Globus pallidus (tissue), 1 donor: ENCODE measurements around the gene XYLT1.
A peak's percentile ranks its signal among the peaks of the same experiment; 100 is the strongest.

Experiments used
- DNase-seq: peaks from one replicate; pipeline ENCODE4 v3.0.0-alpha.2; 2015; ENCODE audit warnings: low spot score

XYLT1 gene

DNA sequence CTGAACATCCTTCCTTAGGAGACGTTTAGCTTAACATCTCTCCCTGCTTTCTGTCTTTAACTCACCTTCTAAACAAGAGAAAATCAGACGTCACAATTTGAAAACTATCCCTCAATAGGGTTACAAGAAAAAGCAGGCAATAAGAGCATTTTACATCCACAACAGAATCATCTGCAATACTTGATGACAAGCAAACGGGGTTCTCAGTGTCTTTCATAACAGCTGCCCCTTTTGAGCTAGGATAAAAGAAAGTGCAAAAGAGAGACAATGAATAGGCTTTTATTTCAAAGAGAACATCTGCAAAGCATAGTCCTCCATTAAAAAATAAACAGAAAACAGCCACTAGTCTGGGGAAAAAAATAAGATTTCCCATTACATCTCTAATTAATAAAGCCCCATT is 13.2 kb downstream of the XYLT1 start:
- DNase-seq = peak; percentile 77

DNA sequence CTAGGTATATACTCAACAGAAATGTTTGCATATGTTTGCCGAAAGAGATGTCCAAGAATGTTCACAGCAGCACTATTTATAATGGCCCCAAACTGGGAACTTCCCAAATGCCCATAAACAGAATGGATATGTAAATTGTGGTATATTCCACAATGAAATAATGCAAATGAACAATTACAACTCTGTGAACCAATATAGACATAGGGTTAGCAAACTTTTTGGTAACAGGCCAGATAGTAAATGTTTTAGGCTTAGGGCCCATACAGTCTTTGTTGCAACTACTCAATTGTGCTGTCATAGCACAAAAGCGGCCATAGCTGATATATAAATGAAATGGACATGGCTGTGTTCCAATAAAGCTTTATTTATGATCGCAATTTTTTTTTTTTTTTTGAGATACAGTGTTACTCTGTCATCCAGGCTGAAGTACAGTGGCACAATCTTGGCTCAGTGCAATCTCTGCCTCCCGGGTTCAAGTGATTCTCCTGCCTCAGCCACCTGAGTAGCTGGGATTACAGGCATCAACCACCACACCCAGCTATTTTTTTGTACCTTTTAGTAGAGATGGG is 16.5 kb downstream of the XYLT1 start:
- no peak for DNase-seq

DNA sequence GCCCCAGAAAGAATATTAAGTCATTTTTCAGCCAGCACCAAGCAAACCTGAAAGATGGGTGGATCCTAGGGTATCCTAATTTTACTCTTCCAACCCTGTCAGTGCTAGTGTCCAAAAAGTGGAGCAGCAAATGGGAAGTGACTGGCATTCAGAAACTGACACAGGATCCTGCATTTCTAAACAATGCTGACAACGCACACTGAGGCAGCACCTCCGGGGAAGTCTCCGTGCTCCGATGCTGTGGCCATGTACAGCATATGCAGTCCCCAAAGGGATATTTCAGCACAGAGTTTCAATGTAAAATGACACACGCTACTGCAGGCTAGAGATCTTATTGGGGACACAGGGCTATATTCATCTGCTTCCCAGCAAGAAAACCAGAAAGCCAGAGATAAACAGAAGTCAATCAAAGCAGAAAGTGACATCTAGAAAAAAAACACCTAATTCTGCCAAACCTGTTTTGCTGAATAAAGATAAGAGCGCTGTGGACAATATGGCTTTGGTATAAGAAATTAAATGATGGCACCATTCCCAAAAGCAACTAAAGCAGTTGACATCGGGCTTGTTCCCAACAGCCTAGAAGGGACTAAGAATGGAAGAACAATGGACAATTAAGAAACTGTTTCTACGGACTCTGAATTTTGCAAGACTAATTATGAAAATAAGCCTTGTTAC is 17.3 kb downstream of the XYLT1 start:
- DNase-seq = peak; percentile 73

DNA sequence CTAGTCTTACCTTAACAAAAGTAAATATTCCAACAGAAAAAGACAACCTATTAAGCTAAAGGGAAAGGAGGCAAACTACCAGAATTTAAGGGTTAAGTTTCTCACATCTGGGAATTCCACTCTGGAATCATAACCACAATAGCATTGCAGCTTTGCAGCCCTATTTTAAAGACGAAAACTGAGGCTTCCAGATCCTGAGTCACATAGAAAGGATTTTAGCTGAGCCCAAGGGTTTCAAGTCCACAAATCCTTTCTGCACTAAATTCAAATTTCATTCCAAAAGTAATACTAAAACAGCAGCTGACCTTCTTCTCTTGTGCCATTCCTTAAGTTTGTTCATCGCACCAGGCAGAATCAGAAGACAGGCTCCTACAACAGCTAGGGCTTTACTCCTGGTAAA is 17.8 kb downstream of the XYLT1 start:
- no peak for DNase-seq

DNA sequence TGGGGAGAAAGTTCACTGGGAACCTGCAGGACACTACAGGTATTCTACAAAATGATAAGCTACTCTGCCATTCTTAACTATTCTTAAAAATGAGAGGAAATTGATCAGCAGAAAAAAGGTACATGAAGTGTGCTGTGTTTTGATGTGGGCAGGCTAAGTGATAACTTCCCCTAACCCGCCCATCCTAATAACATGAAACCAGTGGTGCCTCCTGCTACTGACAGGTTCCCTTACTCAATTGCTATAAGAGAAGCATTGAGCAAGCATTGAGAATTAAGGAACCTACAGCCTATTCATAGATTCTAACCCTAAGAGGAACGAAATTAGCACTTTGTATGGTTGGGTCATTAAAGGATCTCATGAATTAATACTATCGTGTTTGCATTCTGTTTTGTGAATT is 18.9 kb downstream of the XYLT1 start:
- DNase-seq = no peak

DNA sequence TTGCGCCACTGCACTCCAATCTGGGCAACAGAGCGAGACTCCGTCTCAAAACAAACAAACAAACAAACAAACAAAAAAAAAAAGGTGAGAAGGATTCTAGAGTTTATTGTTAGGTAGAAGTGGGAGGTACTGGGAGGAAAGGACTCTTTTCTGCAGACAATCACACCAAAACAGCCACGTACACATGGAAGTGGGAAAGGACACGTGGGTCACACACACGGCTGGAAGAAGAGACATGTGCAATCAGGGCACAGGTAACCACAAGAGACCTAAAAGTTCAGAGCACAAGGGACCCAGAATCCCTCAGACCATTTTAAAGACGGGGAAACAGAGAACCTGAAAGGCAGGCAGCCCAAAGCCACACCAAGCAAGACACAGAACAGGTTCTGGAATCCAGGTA is 20.5 kb downstream of the XYLT1 start:
- no peak for DNase-seq

DNA sequence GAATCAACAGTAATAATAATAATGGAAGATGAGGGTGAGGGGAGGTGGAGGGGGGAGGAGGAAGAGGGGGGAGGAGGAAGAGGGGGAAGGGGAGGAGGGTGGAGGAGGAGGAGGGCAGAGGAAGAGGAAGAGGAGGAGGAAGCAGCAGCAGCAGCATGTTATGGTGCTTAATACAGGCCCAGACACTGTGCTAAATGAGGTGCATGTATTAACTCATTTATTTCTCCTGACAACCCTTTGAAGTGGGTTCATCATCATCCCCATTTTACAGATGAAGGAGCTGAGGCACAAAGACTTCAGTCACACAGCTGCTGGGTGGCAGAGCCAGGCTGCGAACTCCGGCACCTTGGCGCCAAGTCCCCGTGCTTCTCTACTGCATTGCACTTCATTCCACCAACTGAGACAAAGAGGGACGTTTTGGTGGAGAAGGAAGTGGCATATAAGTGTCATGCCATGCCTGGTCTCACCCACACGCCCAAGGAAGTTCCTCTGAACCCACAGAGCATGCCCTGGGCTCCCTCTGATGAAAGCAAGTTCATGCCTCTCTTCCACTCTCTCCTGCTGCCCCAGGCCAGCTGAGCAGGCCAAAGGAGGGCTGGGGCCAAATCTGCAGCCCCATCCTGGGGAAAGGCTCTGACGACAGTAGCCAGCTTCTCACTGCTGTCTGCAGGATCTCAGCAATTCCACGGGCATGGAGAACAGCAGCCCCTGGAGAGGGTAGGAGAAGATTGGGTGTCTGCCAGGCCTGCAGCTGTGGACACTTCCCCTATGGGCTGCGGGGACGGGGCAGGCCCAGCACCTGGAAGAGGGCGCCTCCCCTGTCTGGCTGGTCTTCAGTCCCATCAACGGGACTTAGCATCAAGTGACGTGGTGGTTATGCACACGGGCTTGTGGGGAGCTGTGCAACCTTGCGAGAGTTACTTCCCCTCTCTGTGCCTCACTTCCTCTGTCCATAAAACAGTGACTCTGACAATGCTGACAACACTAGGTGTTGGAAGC is 21.8 kb downstream of the XYLT1 start:
- no peak for DNase-seq

DNA sequence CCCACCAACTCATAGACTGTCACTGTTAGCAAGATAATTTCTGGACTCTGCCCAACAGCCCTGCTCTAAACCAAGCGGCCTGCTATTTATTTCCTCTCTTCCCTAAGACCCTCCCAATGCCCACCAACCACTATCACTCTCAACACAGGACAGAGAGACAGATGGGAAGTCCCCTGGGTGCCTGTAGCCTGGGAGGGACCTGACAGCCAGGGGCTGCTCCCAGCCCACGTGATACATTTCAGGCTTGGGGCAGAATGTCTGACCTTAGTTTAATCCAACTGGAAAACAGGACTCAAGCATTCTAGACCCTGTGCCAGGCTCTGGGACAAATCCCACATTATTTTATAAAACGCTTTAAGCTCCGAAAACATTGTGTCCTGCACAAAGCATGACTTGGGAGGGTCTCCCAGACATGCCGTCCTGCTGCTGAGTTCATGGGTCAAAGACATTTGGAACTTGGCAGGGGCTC is 23.6 kb downstream of the XYLT1 start:
- no peak for DNase-seq

DNA sequence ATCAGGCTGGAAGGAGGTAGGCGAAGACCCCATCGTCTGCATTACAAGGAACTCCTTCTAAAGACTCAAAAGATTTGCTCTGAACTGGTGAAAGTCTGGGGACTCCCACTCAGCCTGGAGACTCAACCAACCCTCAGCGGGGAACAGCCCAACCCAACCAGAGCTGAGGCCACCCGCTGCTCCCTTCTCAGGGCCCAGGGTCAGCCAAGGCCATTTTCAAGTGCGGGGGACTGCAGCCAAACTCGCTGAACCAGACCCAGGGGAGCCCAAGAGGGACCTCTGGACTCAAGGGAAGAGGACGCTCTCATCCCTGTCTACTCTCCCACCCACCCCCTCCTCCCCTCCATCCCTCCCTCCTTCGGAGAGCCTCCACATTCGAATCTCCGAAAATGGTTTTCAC is 24.1 kb downstream of the XYLT1 start:
- no peak for DNase-seq

DNA sequence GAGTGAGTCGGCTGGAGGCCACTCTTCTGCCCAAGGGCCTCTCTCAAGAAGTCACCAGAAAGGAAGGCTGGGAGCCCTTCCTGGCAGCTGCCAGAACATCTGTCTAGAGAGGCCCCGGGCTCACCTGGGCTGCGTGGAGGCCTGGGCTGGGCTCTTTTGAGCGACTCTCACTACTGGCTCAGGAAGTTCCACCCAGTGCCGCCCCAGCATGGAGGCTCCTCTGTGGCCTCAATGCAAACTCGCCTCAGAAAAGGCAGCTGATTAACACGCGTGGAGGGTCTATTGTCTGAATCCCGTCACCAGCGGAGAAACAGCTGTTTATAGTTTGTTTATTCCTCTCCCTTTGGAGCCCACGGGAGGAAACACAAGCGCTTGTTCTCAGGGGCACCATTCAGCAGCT is 25.3 kb downstream of the XYLT1 start:
- no peak for DNase-seq

DNA sequence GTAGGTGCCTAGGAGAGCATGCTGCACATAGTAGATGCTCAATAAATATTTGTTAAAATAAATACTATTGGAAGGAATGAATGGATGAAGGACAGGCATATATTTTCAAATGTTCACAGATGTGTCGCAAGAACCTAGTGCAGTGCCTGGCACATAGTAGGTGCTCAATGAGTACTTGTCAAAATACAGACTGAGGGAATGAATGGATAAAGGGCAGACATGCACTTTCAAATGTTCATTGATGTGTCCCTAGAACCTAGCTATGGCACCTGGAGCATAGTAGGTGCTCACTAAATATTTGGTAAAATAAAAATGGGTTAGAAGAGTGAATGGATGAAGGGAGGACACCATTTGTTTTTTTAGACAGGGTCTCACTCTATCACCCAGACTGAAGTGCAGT is 26.1 kb downstream of the XYLT1 start:
- DNase-seq = no peak

DNA sequence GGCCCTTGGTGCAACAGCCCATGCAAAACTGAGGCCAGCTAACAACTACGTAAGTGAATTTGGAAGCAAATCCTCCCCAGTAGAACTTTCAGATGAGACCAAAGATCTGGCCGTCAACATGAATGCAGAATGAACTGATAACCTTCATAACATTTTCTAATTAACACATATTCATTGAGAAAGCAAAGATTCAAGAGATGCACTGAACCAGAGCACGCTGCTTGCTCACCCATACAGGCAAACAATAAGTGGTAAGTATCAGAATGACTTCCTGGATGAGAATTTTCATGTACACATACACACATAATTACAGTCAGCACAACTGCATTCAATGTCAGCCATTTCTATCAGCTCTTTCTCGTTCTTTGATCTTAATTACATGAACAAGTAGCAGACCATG is 30.6 kb downstream of the XYLT1 start:
- DNase-seq = no peak

DNA sequence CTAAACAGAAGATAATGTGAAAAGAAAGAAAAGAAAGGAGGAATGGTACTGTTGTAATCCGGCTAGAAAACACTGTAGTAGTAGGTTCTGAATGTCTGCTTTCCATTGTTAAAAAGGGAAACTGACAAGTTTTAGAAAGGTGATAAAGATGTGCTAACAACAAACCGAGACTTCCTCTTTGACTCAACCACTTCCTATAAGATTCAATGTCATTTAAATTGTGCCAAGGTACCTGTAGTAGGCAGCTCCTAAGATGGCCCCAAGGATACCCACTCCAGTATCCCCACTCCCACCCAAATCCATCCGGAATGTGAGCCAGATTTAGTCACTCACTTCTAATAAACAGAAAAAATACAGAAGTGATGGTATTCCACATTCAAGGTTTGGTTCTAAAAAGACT is 31.2 kb downstream of the XYLT1 start:
- no peak for DNase-seq

DNA sequence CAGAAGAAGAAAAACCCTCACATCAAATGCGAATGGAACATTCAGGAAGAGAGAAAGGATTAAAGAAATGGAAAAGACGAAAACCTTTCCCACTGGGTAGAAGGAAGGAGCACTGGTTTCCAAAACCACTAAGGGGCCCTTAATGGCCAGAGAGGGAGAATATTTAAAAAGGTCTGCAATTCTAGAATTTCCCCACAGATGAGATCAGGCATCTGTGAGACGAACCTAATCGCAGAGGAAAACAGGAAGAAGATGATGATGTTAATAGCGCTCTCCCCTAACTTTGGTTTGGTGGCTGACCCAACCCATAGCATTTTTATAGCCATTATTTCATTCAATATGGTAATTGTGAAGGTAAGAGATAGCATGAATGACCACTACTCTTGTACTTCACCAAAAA is 32.8 kb downstream of the XYLT1 start:
- DNase-seq = no peak

DNA sequence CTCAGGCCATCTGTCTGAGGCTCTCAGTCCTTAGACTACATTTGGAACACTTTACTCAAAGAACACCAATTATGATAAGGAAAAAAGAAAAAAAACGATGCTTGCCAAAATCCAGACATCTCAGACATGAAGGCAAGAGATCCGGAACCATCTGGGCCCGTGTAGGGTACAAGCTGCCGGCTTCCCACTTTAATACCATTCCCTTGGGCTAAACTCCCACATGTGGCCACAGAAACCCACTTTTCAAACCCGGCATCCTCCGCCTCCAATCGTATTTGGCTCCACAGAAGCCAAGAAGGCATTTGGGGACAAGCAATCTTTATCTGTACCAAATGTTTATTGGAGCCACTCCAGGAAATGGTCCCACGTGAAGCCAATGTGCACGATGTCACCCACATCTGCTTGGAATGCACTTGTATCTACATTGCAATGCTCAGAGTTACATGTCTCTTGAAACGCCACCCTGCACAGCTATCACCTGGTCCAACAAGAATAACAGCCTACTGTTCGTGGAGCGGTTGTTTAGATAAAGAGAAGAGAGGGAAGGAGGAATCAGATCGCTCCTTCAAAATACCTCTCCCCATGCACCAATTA is 33.5 kb downstream of the XYLT1 start:
- DNase-seq = no peak

DNA sequence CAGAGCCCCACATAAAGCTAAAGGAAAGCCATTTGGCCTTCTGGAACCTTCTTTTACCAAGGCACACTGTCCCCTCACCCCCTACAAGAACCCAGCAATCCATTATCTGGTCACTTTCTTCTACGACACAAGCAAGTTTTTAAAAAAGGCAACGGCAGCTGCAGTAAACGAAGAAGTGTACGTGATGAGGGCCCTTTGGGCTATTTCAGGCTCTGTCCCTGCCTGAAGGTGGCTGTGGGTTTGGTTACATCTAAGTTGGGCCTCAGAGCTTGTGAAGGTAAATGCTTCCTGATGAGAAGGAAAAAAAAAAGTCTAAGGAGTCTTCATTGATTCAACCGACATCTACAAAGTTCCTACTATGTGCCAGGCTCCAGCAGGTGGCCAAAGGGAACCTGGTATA is 35.4 kb downstream of the XYLT1 start:
- DNase-seq = no peak

DNA sequence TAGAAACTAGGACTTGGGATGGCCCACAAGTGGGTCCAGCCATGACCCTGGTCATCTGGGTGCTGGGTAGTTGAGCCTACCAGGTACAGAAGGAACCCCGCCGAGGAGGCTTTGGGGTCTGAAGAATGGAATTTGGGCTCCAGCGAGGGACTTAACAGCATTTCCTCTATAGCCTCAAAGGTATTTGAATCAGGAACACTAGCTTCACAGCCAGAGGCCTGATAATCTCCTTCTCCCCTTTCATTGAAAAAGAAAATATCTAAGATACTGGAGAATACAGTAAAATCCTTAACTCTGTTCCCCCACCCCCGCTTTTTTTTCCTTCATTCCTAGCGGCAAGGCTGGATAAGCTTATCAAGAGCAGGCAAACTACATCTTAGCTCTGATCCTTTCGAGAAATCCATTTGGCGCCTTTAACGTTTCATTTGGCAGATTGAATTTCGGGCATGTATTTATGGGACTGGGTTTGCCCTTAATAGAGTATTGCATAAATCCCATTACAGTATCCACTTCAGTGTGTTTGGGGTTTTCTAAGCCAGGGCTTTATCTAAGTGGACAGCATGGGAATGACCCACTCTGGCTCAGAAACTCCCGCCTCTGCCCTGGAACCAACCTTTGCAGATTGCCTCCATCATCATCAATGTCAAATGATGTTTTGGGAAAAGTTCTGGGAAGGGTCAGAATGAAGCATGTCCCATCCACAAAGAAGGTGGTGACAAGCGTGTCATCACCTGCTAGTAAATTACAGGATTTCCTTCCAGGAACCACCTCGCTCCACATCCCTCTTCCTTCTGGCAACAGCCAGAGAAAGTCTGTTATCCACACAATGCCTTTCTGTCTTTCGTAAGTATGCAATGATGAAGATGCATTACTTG is 36.9 kb downstream of the XYLT1 start:
- DNase-seq = no peak

DNA sequence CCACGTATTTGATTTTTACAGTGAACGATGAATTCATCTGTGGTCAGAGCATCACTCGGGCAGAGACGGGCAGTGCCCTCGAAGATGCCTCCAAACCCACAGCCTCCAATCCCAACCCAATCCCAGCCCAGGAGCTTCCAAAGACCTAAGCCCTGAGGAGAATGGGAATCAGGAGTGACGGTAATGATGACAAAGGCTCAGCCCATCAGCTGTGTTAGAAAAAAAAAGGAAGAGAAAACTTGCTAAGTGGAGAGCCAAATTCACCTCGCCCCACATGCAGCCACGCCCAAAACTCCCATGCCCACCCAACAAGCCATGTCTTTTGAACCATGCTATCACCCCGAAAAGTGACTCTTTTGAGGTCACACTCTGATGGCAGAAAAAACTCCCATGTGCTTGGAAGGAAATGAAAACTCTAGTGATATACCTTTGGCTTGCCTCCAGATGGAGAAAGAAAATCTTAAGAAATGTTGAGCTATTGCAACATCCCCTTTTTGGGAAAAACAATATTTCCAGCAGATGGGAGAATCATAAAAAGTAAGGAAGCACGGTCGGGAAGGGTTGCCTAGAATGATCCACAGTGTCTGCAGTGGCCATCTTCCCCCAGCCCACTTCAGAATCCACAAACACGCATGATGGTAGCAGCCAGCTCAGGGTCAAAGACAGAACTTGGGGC is 37.7 kb downstream of the XYLT1 start:
- no peak for DNase-seq

DNA sequence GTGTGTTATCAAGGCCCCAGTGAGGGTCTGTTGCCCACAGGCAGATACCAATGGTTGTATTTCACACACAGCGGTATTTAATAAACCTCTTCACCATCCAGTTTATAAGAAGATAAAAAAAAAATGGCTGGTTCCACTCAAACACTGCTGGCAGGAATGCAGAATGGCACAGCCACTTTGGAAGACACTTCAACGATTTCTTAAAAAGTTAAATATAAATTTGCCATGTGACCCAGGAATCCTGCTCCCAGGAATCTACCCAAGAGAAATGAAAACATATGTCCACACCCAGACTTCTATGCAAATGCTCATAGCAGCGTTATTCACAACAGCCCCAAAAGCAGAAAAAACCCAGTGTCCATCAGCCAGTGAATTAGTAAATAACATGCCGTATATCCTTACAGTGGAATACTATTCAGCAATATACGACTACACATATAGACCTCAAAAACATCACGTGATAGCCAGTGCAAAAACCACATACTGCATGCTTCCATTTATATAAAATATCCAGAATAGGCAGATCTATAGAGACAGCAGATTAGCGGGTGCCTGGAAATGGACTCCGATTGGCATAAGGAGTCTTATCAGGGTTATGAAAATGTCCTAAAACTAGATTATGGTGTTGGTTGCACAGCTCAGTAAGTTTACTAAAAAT is 38.7 kb downstream of the XYLT1 start:
- no peak for DNase-seq

DNA sequence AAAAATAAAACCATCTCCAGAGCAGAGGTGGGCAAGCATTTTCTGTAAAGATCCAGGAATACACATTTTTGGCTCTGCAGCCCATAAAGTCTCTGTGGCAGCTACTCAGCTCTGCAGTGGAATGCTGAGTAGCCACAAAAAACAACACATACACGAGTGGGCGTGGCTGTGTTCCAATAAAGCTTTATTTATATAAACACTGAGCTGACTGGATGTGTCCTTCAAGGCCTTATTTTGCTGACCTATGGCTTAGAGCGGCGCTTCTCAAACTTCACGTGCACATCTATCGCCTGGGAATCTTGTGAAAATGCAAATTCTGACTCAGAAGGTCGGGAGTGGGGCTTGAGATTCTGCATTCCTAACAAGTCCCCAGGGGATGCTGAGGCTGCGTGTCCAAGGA is 39.7 kb downstream of the XYLT1 start:
- DNase-seq = no peak
